ENCODE measurements around the gene AASDHPPT. TPM values are rescaled to one million over a fixed set of nuclear protein-coding genes. Genes with fewer than 3 reads are reported as not detected.
A peak's percentile ranks its signal among the peaks of the same experiment; 100 is the strongest.

Gene AASDHPPT
- total RNA-seq, 1 experiment from 2014 or later = 63.4 TPM

GRCh38 chr11:106132582-106133354 lies 55.3 kb downstream of the AASDHPPT start:
- Histone ChIP-seq H3K9me3 (ENCODE audit: control insufficient read depth, insufficient read depth, low read depth, low read length) (no peaks in the 10 kb centered on the region), H3K27ac (ENCODE audit: low read length) (no peak overlapping the region), H3K4me3 (ENCODE audit: low read depth in 2 of 2, low read length in 2 of 2) (no peak overlapping the region), H3K4me1 (ENCODE audit: control insufficient read depth, insufficient read depth, low read length) (no peaks in the 10 kb centered on the region; the same call in 1 of the 2 replicates), H3K27me3 (ENCODE audit: control insufficient read depth, insufficient read depth, low read length) (peaks cover 8% of the 10 kb centered on the region), H3K36me3 (ENCODE audit: control insufficient read depth, insufficient read depth, low read length) (no peaks in the 10 kb centered on the region)
- in situ Hi-C loops (cut with HindIII; ENCODE audit: low pct_unique_long_range_greater_than_20kb, low sequenced_read_pairs) = no loop called here
- TF ChIP-seq CTCF (IDR thresholded peaks at IDR 0.05) (no peak), TCF7L2 (IDR thresholded peaks at IDR 0.05; ENCODE audit: low read depth, low read length) (no peak), REST (IDR thresholded peaks at IDR 0.05; ENCODE audit: insufficient read depth in 1 of 2, low read depth in 2 of 2, low read length in 1 of 2) (no peak), SIN3A (IDR thresholded peaks at IDR 0.05; ENCODE audit: borderline replicate concordance, insufficient read depth, low read depth, low read length) (no peak), POLR2AphosphoS5 (IDR thresholded peaks at IDR 0.05; ENCODE audit: low read depth, low read length) (no peak)
- intact Hi-C loops (cut with micrococcal nuclease; ENCODE audit: unreplicated experiment) = no loop called here
- POLR2A ChIA-PET = no interaction called here
- no TSS peak for BruUV-seq (replicated peaks)
- ATAC-seq (no peak), DNase-seq (ENCODE audit: low read depth, low spot score) (no peak)
- CTCF ChIA-PET = no interaction called here

GRCh38 chr11:106133529-106133928 lies 56.1 kb downstream of the AASDHPPT start:
- Histone ChIP-seq H3K27me3 (ENCODE audit: control insufficient read depth, insufficient read depth, low read length) (peaks cover 1% of the 10 kb centered on the region; the same call in 1 of the 2 replicates), H3K4me3 (ENCODE audit: low read depth in 2 of 2, low read length in 2 of 2) (no peak overlapping the region), H3K27ac (ENCODE audit: low read length) (no peak overlapping the region), H3K4me1 (ENCODE audit: control insufficient read depth, insufficient read depth, low read length) (no peaks in the 10 kb centered on the region; the same call in 1 of the 2 replicates), H3K36me3 (ENCODE audit: control insufficient read depth, insufficient read depth, low read length) (no peaks in the 10 kb centered on the region), H3K9me3 (ENCODE audit: control insufficient read depth, insufficient read depth, low read depth, low read length) (no peaks in the 10 kb centered on the region)
- DNase-seq (ENCODE audit: low read depth, low spot score) (no peak), ATAC-seq (no peak)
- BruUV-seq (replicated peaks) = no TSS peak
- TF ChIP-seq SIN3A (IDR thresholded peaks at IDR 0.05; ENCODE audit: borderline replicate concordance, insufficient read depth, low read depth, low read length) = no peak
- peak; percentile 54; the same call in 1 of the 2 replicates for TF ChIP-seq CTCF (IDR thresholded peaks at IDR 0.05)
- in situ Hi-C loops (cut with HindIII; ENCODE audit: low pct_unique_long_range_greater_than_20kb, low sequenced_read_pairs) (no loop called here), intact Hi-C loops (cut with micrococcal nuclease; ENCODE audit: unreplicated experiment) (no loop called here)
- POLR2A ChIA-PET = no interaction called here
- CTCF ChIA-PET = no interaction called here

All from Panc1 (cell line).